ENCODE measurements around the gene WDR27.
A peak's percentile ranks its signal among the peaks of the same experiment; 100 is the strongest.
"Not testable (repeated sequence)": the region's sequence is repeated elsewhere in the genome, so short reads cannot be mapped to it uniquely, and the experiment has no call there.

The WDR27 gene

GRCh38 chr6:169467755-169468154 lies 234.1 kb downstream of the WDR27 start:
- DNase-seq = not testable (repeated sequence)

DNA sequence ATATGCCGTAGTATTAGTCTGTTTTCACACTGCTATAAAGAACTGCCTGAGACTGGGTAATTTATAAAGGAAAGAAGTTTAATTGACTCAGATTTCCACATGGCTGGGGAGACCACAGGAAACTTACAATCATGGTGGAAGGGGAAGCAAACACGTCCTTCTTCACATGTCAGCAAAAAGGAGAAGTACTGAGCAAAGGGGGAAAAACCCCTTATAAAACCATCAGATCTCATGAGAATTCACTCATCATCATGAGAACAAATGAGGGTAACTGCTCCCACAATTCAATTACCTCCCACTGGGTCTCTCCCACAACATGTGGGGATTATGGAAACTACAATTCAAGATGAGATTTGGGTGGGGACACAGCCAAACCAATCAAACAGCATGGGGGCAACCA lies 235.6 kb downstream of the WDR27 start:
- not testable (repeated sequence) for DNase-seq

GRCh38 chr6:169457762-169458161 lies 244.1 kb downstream of the WDR27 start:
- no peak for DNase-seq

DNA sequence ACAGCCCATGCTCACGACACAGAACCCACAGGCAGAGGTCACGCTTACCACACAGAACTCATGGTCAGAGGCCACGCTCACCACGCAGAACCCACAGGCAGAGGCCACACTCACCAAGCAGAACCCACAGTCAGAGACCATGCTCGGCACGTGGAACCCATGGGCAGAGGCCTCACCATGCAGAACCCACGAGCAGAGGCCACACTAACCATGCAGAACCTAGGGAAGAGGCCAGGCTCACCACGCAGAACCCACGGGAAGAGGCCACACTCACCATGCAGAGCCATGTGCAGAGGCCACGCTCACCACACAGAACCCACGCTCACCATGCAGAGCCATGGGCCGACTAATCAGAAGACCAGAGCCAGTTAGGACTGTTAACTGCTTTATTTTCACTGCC lies 245.0 kb downstream of the WDR27 start:
- no peak for DNase-seq

DNA sequence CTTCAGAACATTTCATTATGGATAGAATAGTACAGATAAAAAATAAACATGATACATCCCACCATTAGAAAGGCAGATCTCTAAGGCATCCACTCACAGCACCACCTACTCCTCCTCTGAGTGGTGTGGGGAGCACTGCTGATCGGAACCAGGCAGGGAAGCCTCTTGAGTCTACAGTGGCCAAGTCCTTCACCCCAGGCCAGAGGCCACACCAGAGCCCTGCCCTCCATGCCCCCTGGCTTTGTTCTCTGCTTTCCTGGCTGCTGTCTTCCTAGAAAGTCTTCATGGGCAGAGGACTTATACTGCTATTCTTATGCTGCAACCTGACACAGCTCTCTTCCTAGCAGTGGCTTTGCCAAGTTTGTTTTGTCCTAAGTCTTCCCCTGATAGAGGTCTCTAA lies 246.4 kb downstream of the WDR27 start:
- no peak for DNase-seq

GRCh38 chr6:169454872-169455204 lies 247.0 kb downstream of the WDR27 start:
- no peak for DNase-seq

DNA sequence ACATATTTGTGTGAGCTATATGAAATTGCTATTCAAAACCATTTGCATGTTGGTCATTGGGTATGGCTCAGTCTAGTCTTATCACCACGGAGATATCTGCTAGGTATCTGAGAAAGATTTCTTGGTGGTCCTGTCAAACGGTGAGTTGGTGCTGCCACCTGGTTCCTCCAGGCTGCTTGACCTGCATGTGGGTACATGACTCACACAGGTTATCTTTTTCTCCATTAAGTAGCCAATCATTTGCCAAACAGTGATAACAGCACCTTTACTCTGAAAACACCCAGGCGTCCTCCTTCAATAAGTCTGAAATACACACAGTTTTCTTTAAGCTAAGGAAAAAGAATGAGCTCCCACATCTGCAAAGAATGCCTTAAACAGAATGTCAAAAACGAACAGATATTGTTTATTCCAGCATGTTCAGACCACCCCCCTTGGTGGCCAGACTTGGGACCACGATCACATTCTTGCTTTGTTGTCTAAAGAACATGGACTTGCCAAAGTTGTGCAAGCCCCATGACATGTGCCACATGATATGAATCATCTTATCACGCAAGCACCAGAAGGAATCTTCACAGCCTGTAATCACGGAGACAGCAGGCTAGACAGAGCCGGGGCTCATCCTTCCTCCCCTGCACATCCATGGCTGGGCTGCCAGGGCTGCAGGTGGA lies 247.5 kb downstream of the WDR27 start:
- DNase-seq = no peak

GRCh38 chr6:169452869-169453620 lies 248.8 kb downstream of the WDR27 start:
- no peak for DNase-seq

DNA sequence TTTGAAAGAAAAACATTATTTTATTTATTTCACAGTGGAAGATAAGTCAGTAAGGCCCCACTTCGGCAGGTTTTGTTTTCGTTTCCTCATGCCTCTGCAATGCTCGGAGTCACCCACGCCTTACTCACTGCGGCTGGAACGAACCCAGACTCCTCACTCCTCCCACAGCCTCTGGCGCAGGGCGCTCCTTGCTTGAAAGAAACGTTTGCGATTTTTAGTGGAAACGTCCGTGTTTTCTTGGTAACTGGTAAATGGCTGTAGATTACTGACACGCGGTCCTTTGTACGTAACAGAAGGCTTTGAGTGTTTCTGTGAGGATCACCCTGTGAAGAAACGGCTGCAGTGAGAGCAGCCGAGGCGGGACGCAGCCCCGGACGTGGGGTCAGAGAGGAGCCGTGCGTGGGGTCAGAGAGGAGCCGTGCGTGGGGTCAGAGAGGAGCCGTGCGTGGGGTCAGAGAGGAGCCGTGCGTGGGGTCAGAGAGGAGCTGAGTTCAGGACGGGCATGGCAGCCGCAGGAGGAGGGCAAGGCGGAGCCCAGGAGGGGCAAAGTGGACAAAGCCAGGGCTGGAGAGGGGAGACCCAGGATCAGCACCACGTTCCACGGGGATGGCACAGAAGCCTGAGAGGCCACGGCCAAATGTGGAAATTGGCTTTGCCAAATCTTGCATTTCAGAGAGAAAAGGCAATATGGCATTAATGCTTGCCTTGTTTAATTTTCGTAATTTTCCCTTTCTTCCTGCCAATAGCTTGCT lies 249.5 kb downstream of the WDR27 start:
- DNase-seq = peak; percentile 74

DNA sequence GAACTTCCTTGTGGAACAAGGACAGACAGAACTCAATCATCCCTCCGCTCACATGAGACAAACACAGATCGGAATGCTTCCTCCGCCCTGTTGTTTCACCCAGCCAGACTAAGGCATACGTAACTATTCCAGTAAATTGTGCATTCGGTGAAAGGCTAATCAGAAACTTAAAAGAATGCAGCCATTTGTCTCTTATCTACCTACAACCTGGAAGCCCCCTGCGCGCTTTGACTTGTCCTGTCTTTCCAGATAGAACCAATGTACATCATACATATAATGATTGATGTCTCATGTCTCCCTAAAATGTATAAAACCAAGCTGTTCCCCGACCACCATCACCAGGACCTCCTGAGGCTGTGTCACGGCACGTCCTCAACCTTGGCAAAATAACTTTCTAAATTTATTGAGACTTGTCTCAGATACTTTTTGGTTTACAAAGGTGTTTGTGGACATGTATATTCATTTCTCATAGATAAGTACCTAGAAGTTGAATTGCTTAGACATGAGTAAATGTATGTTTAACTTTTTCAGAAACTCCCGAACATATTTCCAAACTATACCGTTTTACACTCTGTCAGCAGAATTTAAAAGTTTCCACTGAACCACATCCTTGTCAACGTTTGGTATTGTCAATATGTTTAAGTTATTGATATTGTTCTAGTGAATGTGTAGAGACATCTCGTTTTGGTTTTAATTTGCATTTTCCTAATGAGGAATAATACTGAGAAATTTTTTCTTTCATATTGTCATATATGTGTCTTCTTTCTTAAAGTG lies 250.6 kb downstream of the WDR27 start:
- no peak for DNase-seq

DNA sequence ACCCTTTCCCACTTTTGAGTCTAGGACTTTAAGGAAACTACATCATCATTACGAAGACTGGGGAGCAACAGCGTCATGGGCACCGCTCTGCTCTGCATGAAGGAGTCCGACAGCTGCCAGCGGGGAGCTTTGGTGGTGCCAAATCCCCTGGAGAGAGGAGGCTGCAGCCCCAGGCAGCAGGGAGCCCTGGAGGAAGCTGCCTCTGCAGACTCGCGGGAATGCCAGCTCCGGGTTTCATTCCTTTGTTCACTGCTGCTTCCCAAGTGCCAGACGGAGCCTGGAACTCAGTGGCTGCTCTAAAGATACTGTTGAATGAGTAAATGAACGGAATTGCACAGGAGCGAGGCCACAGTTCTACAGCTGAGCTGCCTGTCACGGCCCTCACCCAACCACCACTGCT lies 251.7 kb downstream of the WDR27 start:
- no peak for DNase-seq

GRCh38 chr6:169449221-169449620 lies 252.6 kb downstream of the WDR27 start:
- DNase-seq = no peak

GRCh38 chr6:169445661-169446581 lies 255.9 kb downstream of the WDR27 start:
- DNase-seq = peak; percentile 73

DNA sequence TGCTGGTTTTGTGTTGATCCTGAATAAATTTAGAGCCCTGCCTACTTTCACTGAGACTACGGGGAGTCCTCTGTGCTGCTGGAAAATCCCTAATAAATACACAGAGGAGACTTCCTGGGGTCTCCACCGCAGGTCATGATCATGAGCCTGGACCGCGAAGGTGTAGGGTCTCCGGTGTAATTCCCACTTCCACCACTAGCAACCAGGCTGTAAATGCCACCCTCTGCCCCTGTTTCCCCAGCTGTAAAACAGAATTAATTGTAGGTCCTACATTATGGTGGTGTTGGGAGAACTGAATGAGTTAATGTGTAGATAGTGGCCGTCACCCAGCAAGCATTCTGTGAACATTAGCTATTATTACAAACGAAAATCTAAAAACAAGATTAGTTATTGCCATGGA lies 256.6 kb downstream of the WDR27 start:
- no peak for DNase-seq

GRCh38 chr6:169441292-169441691 lies 260.5 kb downstream of the WDR27 start:
- DNase-seq = no peak

GRCh38 chr6:169439710-169440109 lies 262.1 kb downstream of the WDR27 start:
- no peak for DNase-seq

GRCh38 chr6:169434554-169434953 lies 267.3 kb downstream of the WDR27 start:
- DNase-seq = not testable (repeated sequence)

DNA sequence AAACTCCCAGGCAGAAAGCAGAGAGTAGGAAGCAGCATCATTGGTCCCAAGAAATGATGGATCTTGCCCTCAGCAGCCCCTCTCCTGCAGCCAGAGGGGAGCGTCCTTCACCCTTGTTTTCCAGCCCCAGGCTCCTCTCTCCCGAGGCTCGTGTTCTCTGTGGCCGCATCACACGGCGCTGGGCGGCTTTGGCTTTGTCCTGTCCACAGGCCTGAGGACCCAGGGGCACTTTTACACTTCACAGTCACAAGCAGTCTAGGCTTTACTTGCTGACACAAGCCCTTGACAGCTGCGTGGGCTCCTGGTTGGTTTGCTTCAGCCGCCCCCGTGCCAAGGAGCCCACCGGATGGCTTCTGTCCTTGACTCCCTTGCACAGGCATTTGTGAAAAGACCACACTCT lies 272.8 kb downstream of the WDR27 start:
- no peak for DNase-seq

DNA sequence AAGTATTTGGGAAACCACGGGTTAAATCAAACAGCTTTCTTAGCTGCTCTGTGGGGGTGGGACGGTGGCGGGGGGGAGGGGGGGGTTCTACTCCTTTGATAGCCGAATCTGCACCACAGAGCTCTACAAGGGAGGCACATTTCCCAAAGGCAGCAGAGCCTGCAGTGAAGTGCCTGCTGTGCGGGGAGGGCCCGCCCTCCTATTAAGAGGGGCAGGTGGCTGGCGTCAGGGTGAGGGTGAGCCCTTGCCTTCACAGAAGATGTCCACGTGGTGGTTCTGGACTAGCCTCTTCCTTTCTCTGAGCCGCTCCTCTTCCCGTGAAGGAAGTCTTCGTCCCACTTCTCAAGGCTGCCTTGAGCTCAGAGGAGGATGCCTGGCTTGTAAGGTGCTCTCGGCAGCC lies 273.3 kb downstream of the WDR27 start:
- peak; percentile 33 for DNase-seq

- DNase-seq = peak; percentile 71
Measured at GRCh38 chr6:169427856-169428255, 274.0 kb downstream of the WDR27 start.

- DNase-seq = no peak
Measured at GRCh38 chr6:169426611-169427010, 275.2 kb downstream of the WDR27 start.
